GM21390 (cell line): ENCODE measurements around the gene HINFP.

Experiments
- ATAC-seq: cut with Tn5 transposase; IDR thresholded peaks from one replicate; pipeline ENCODE4 v1.9.1; 2021; ENCODE audit not compliant: unreplicated experiment

The HINFP gene

GRCh38 chr11:119121008-119121810 is at the start of gene HINFP:
Gene HINFP, plus strand, starts transcription at chr11:119121580. Its CDS starts 5,365 bp downstream, at chr11:119126945.
- ATAC-seq, result peak; percentile 91

- no peak for ATAC-seq
Measured at GRCh38 chr11:119077839-119078238, 43.5 kb upstream of the HINFP start.

GRCh38 chr11:119078675-119079420 is 42.5 kb upstream of the HINFP start:
- ATAC-seq, result no peak

GRCh38 chr11:119081682-119082260 is 39.6 kb upstream of the HINFP start:
- no peak for ATAC-seq

GRCh38 chr11:119084663-119085436 is 36.5 kb upstream of the HINFP start, which contains the start of gene HMBS:
Gene HMBS, plus strand, starts transcription at chr11:119084881. Its CDS starts 153 bp downstream, at chr11:119085034.
- ATAC-seq, result peak; percentile 92

GRCh38 chr11:119085437-119085847 is 35.9 kb upstream of the HINFP start:
- no peak for ATAC-seq

- no peak for ATAC-seq
Measured at GRCh38 chr11:119087123-119087522, 34.3 kb upstream of the HINFP start.

- ATAC-seq, result no peak
Measured at GRCh38 chr11:119087747-119088241, 33.6 kb upstream of the HINFP start.

GRCh38 chr11:119088406-119088805 is 33.0 kb upstream of the HINFP start:
- ATAC-seq, result no peak

GRCh38 chr11:119089319-119089718 is 32.1 kb upstream of the HINFP start:
- no peak for ATAC-seq

- no peak for ATAC-seq
Measured at GRCh38 chr11:119091178-119091577, 30.2 kb upstream of the HINFP start.

GRCh38 chr11:119091966-119092879 is 29.2 kb upstream of the HINFP start:
- no peak for ATAC-seq

- ATAC-seq, result no peak
Measured at GRCh38 chr11:119092880-119093842, 28.2 kb upstream of the HINFP start.

GRCh38 chr11:119093942-119094815 is 27.2 kb upstream of the HINFP start:
- peak; percentile 6 for ATAC-seq

GRCh38 chr11:119094816-119095065 is 26.6 kb upstream of the HINFP start:
- peak; percentile 36 for ATAC-seq

GRCh38 chr11:119095066-119095880 is 26.1 kb upstream of the HINFP start:
- ATAC-seq, result peak; percentile 77

GRCh38 chr11:119099711-119100110 is 21.7 kb upstream of the HINFP start:
- ATAC-seq, result no peak
